ENCODE results near the gene RNF157.

- TF ChIP-seq, protein P1, sequence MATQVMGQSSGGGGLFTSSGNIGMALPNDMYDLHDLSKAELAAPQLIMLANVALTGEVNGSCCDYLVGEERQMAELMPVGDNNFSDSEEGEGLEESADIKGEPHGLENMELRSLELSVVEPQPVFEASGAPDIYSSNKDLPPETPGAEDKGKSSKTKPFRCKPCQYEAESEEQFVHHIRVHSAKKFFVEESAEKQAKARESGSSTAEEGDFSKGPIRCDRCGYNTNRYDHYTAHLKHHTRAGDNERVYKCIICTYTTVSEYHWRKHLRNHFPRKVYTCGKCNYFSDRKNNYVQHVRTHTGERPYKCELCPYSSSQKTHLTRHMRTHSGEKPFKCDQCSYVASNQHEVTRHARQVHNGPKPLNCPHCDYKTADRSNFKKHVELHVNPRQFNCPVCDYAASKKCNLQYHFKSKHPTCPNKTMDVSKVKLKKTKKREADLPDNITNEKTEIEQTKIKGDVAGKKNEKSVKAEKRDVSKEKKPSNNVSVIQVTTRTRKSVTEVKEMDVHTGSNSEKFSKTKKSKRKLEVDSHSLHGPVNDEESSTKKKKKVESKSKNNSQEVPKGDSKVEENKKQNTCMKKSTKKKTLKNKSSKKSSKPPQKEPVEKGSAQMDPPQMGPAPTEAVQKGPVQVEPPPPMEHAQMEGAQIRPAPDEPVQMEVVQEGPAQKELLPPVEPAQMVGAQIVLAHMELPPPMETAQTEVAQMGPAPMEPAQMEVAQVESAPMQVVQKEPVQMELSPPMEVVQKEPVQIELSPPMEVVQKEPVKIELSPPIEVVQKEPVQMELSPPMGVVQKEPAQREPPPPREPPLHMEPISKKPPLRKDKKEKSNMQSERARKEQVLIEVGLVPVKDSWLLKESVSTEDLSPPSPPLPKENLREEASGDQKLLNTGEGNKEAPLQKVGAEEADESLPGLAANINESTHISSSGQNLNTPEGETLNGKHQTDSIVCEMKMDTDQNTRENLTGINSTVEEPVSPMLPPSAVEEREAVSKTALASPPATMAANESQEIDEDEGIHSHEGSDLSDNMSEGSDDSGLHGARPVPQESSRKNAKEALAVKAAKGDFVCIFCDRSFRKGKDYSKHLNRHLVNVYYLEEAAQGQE (tag by site-specific recombination; IDR thresholded peaks at IDR 0.05) = no peak
- TF ChIP-seq ZNF501 (tag by site-specific recombination; IDR thresholded peaks at IDR 0.05) (no peak), CTCF (tag by site-specific recombination; IDR thresholded peaks at IDR 0.05) (no peak), MYNN (tag by site-specific recombination; IDR thresholded peaks at IDR 0.05; ENCODE audit: borderline replicate concordance) (no peak), GLI4 (tag by site-specific recombination; IDR thresholded peaks at IDR 0.05) (no peak), ZNF121 (tag by site-specific recombination; IDR thresholded peaks at IDR 0.05) (no peak), KLF17 (tag by site-specific recombination; IDR thresholded peaks at IDR 0.05) (no peak), WT1 (tag by site-specific recombination; IDR thresholded peaks at IDR 0.05) (no peak), ZFP37 (tag by site-specific recombination; IDR thresholded peaks at IDR 0.05) (no peak), ZBTB8A (tag by site-specific recombination; IDR thresholded peaks at IDR 0.05) (no peak), ZNF423 (tag by site-specific recombination; IDR thresholded peaks at IDR 0.05) (no peak), ZNF10 (tag by site-specific recombination; IDR thresholded peaks at IDR 0.05) (no peak)
- TF ChIP-seq, protein P2, sequence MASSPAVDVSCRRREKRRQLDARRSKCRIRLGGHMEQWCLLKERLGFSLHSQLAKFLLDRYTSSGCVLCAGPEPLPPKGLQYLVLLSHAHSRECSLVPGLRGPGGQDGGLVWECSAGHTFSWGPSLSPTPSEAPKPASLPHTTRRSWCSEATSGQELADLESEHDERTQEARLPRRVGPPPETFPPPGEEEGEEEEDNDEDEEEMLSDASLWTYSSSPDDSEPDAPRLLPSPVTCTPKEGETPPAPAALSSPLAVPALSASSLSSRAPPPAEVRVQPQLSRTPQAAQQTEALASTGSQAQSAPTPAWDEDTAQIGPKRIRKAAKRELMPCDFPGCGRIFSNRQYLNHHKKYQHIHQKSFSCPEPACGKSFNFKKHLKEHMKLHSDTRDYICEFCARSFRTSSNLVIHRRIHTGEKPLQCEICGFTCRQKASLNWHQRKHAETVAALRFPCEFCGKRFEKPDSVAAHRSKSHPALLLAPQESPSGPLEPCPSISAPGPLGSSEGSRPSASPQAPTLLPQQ (tag by site-specific recombination; IDR thresholded peaks at IDR 0.05) = no peak
- TF ChIP-seq, protein P3, sequence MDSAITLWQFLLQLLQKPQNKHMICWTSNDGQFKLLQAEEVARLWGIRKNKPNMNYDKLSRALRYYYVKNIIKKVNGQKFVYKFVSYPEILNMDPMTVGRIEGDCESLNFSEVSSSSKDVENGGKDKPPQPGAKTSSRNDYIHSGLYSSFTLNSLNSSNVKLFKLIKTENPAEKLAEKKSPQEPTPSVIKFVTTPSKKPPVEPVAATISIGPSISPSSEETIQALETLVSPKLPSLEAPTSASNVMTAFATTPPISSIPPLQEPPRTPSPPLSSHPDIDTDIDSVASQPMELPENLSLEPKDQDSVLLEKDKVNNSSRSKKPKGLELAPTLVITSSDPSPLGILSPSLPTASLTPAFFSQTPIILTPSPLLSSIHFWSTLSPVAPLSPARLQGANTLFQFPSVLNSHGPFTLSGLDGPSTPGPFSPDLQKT (IDR thresholded peaks at IDR 0.05; ENCODE audit: borderline replicate concordance, low read depth, low read length) = no peak
Measured at GRCh38 chr17:76280650-76281049, 40.4 kb upstream of the RNF157 start.

Data from HEK293 (cell line).